SK-N-SH (cell line): ENCODE data around the gene IGSF9. TPM values are rescaled to one million over a fixed set of nuclear protein-coding genes. Genes with fewer than 3 reads are reported as not detected.
"Not testable (repeated sequence)": the region's sequence is repeated elsewhere in the genome, so short reads cannot be mapped to it uniquely, and the experiment has no call there.

Experiments used
- CTCF ChIA-PET: fragments of 300-600, 350-600 bp; formaldehyde crosslinking; extraction: SDS; loops from one replicate; lab custom pipeline; 2021; lab: Yijun Ruan, JAX
- POLR2A ChIA-PET: fragments of 350-600 bp; sonication (Branson Sonifier 250); formaldehyde crosslinking; extraction: SDS; loops from one replicate; lab custom pipeline; 2020; ENCODE audit warnings: antibody characterized with exemption, inconsistent platforms; lab: Yijun Ruan, JAX
- DNase-seq: peaks from one replicate; pipeline ENCODE4 v3.0.0; 2012
- H2AFZ ChIP-seq: fragments of 200-600 bp; sonication (generic); 2 replicates; pipeline ENCODE4 v1.8.1; 2016; ENCODE audit warnings: antibody characterized with exemption, mild to moderate bottlenecking, low read depth
- H3F3A ChIP-seq: fragments of 200-600 bp; sonication (generic); replicated peaks from 2 replicates; pipeline ENCODE3; 2016; ENCODE audit warnings: antibody characterized with exemption, mild to moderate bottlenecking; ENCODE audit not compliant: insufficient read depth
- H3K27ac ChIP-seq, 2 experiments: fragments of 200-500 bp in 1 of 2; fragments of 200-600 bp in 1 of 2; sonication (Bioruptor generic) in 1 of 2; sonication (generic), shearing (Covaris generic) in 1 of 2; 2 replicates each; pipeline versions ENCODE4 v1.5.1 to v1.6.1; 2014 to 2016; ENCODE audit warnings: low read depth in 2 of 2, inconsistent platforms in 1 of 2, low read length in 1 of 2, mild to moderate bottlenecking in 1 of 2, mixed read lengths in 1 of 2
- H3K27me3 ChIP-seq: fragments of 200-600 bp; sonication (generic), shearing (Covaris generic); 2 replicates; pipeline ENCODE4 v1.6.1; 2016; ENCODE audit warnings: mixed run types; ENCODE audit not compliant: insufficient read depth
- H3K36me3 ChIP-seq, 2 experiments: fragments of 200-500 bp in 1 of 2; fragments of 200-600 bp in 1 of 2; sonication (Bioruptor generic) in 1 of 2; sonication (generic) in 1 of 2; replicated peaks in 1 of 2; 2 replicates each; pipeline versions ENCODE3 to v1.5.1; 2014 to 2016; ENCODE audit warnings: low read length in 1 of 2, mild to moderate bottlenecking in 1 of 2; ENCODE audit not compliant: insufficient read depth in 2 of 2, control insufficient read depth in 1 of 2
- H3K4me1 ChIP-seq, 2 experiments: fragments of 200-500 bp in 1 of 2; fragments of 200-600 bp in 1 of 2; sonication (Bioruptor generic) in 1 of 2; sonication (generic), shearing (Covaris generic) in 1 of 2; 2 replicates each; pipeline versions ENCODE4 v1.5.1 to v1.6.1; 2014 to 2016; ENCODE audit warnings: low read depth in 1 of 2, low read length in 1 of 2, mixed run types in 1 of 2; ENCODE audit not compliant: insufficient read depth in 2 of 2, control insufficient read depth in 1 of 2
- H3K4me2 ChIP-seq: fragments of 200-600 bp; sonication (generic), shearing (Covaris generic); 2 replicates; pipeline ENCODE4 v1.6.1; 2017; ENCODE audit warnings: mixed run types
- H3K4me3 ChIP-seq, 2 experiments: fragments of 200-500 bp in 1 of 2; fragments of 200-600 bp in 1 of 2; sonication (Bioruptor generic) in 1 of 2; sonication (generic), shearing (Covaris generic) in 1 of 2; 2 replicates each; pipeline versions ENCODE4 v1.5.1 to v1.8.1; 2014 to 2016; ENCODE audit warnings: low read depth in 2 of 2, inconsistent platforms in 1 of 2, low read length in 1 of 2, mild to moderate bottlenecking in 1 of 2, mixed read lengths in 1 of 2, moderate library complexity in 1 of 2
- H3K79me2 ChIP-seq: fragments of 200-600 bp; sonication (generic); 2 replicates; pipeline ENCODE4 v1.8.1; 2017; ENCODE audit warnings: mild to moderate bottlenecking; ENCODE audit not compliant: insufficient read depth
- H3K9ac ChIP-seq: fragments of 200-600 bp; sonication (generic); 2 replicates; pipeline ENCODE4 v1.6.1; 2017; ENCODE audit warnings: mixed run types
- H3K9me2 ChIP-seq: fragments of 200-600 bp; sonication (generic); 2 replicates; pipeline ENCODE4 v1.6.1; 2017; ENCODE audit warnings: mixed run types
- H3K9me3 ChIP-seq: fragments of 200-600 bp; sonication (generic); 2 replicates; pipeline ENCODE4 v1.6.1; 2017; ENCODE audit warnings: mixed run types, mild to moderate bottlenecking, moderate library complexity
- H4K20me1 ChIP-seq: fragments of 200-600 bp; sonication (generic); 2 replicates; pipeline ENCODE4 v1.6.1; 2017; ENCODE audit warnings: mild to moderate bottlenecking, mixed run types; ENCODE audit not compliant: insufficient read depth
- ELF1 ChIP-seq: IDR thresholded peaks from 2 replicates; pipeline ENCODE4 v1.4.0; 2012
- EP300 ChIP-seq, 2 experiments: IDR thresholded peaks; 2 replicates each; pipeline versions ENCODE4 v1.4.0 to v1.6.1; 2012; ENCODE audit warnings: borderline replicate concordance in 1 of 2, low read depth in 1 of 2, low read length in 1 of 2
- FOSL2 ChIP-seq: IDR thresholded peaks from 2 replicates; pipeline ENCODE4 v1.4.0; 2012; ENCODE audit warnings: low read depth, mild to moderate bottlenecking, moderate library complexity, borderline replicate concordance
- GATA2 ChIP-seq: sonication (generic); formaldehyde crosslinking; IDR thresholded peaks from 2 replicates; pipeline ENCODE4 v1.5.0; 2020; ENCODE audit warnings: mild to moderate bottlenecking, missing genetic modification reagents
- MEF2A ChIP-seq: IDR thresholded peaks from 2 replicates; pipeline ENCODE4 v1.4.0; 2012; ENCODE audit warnings: low read depth, borderline replicate concordance
- MXI1 ChIP-seq: IDR thresholded peaks from 2 replicates; pipeline ENCODE4 v1.6.1; 2012; ENCODE audit warnings: mild to moderate bottlenecking, low read depth, low read length, improper control_type of control experiment
- NFIC ChIP-seq: IDR thresholded peaks from 2 replicates; pipeline ENCODE4 v1.4.0; 2012; ENCODE audit warnings: borderline replicate concordance
- NRF1 ChIP-seq: IDR thresholded peaks from 2 replicates; pipeline ENCODE4 v1.6.1; 2012; ENCODE audit warnings: low read depth, mild to moderate bottlenecking, low read length
- RFX5 ChIP-seq: IDR thresholded peaks from 2 replicates; pipeline ENCODE4 v1.6.1; 2012; ENCODE audit warnings: mild to moderate bottlenecking, improper control_type of control experiment, low read length
- SIN3A ChIP-seq: IDR thresholded peaks from 2 replicates; pipeline ENCODE4 v1.6.1; 2012; ENCODE audit warnings: low read depth, mild to moderate bottlenecking, low read length, moderate library complexity, borderline replicate concordance
- TAF1 ChIP-seq: IDR thresholded peaks from 2 replicates; pipeline ENCODE4 v1.6.1; 2012; ENCODE audit warnings: low read depth, mild to moderate bottlenecking, low read length, moderate library complexity, borderline replicate concordance
- WGBS: methylation state at CpG from one replicate; pipeline ENCODE4 v1.1.6; 2017; ENCODE audit warnings: low lambda C conversion rate; 5-methylcytosine and 5-hydroxymethylcytosine counted together
- polyA plus RNA-seq, 3 experiments: library from polyadenylated mRNA; depleted of rRNA; stranded (reverse); fragments of >200 nt; gene quantifications; 2 replicates each; pipeline ENCODE4 v1.2.3, GENCODE V29; 2012
- TF ChIP-seq, protein P1 (sequence below): IDR thresholded peaks from 2 replicates; pipeline ENCODE4 v1.4.0; 2012; ENCODE audit warnings: low read depth, borderline replicate concordance
- TF ChIP-seq, protein P2 (sequence below): IDR thresholded peaks from 2 replicates; pipeline ENCODE4 v1.6.1; 2012; ENCODE audit warnings: mild to moderate bottlenecking, low read depth, low read length, moderate library complexity
- TF ChIP-seq, protein P3 (sequence below): fragments of 150-350 bp; IDR thresholded peaks from 2 replicates; pipeline ENCODE4 v1.6.1; 2017; ENCODE audit warnings: antibody characterized with exemption, low read length, low read depth, borderline replicate concordance
- TF ChIP-seq, protein P4 (sequence below): fragments of 150-350 bp; IDR thresholded peaks from 2 replicates; pipeline ENCODE4 v1.6.1; 2016; ENCODE audit warnings: mild to moderate bottlenecking, low read depth, low read length
- TF ChIP-seq, protein P5 (sequence below): IDR thresholded peaks from 2 replicates; pipeline ENCODE4 v1.4.0; 2012; ENCODE audit warnings: low read depth

IGSF9 gene
- polyA plus RNA-seq, 1 of the 3 experiments (the other 2 are of a cell fraction): 2.4 TPM

DNA sequence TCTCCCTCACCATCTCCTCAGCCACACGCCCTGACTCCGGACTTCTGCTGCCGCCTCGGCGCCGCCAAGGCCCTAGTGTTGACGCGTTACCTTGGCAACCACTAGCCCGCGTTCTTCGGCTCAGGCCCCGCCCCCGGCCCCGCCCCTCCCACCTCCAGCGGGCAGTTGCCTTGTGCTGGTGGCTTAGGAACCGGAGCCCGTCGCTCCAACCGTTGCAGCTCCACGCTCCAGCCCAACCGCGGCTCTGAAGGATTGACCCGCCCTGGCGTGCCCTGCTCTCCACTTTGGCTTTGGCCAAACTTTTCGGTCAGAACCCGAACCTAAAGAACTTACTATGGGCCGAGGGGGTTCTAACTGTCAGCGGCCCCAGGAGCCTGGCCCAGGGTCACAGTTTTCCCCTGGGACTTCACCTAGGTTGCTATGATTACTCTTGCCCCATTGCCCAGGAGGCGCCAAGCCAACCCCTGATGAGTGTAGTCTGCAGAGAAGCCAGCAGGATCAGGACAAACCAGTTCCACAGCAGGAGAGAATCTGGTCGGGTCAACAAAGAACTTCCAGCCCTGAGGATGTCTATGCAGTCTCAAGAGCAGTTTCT lies 45.2 kb downstream of the IGSF9 start, which contains the start of gene CFAP45:
CFAP45 (minus strand) TSS at position 80 of the 595 bp plus-strand sequence; CDS start at position 13, 67 bp downstream.
- no peak for DNase-seq
- H3K79me2 ChIP-seq: no peaks in the 10 kb centered on the region
- H3K9me2 ChIP-seq: no peaks in the 10 kb centered on the region
- H3K4me1 ChIP-seq: 0 out of 4 replicates have a peak, but pooled peaks cover 0 to 7% of the 10 kb centered on the region in 2 experiments
- no peak within 1 kb of the TSS for H3K9ac ChIP-seq
- H3K4me2 ChIP-seq: no peak within 1 kb of the TSS
- H3K9me3 ChIP-seq: no peaks in the 10 kb centered on the region
- CTCF ChIA-PET: interaction anchor here (0.9 to 1.7 kb wide), 4 partner anchors 9 to 106 kb away, joined by 3 to 5 read pairs (median 4); no protein-coding TSS in a partner anchor
- no peaks in the 10 kb centered on the region for H3F3A ChIP-seq
- 71% methylated on average over 30 of the region's 30 CpGs for WGBS
- no peak within 1 kb of the TSS for H2AFZ ChIP-seq
- no peak within 1 kb of the TSS for H3K27ac ChIP-seq
- no peaks in the 10 kb centered on the region for H4K20me1 ChIP-seq
- no peak within 1 kb of the TSS for H3K4me3 ChIP-seq
- POLR2A ChIA-PET: interaction anchor here (0.5 kb wide), 1 partner anchor 130 kb away, joined by 3 read pairs; no protein-coding TSS in a partner anchor
- no peaks in the 10 kb centered on the region for H3K27me3 ChIP-seq
- TF ChIP-seq NRF1 (no peak), MEF2A (no peak), GATA2 (CRISPR knock-in tag) (no peak), EP300 (IDR thresholded peaks at IDR 0.05; ENCODE audit: borderline replicate concordance in 1 of 2, low read depth in 1 of 2, low read length in 1 of 2) (no peak), FOSL2 (no peak), TAF1 (no peak), ELF1 (no peak), RFX5 (no peak), SIN3A (no peak), MXI1 (no peak), NFIC (no peak)
- TF ChIP-seq, protein P1, sequence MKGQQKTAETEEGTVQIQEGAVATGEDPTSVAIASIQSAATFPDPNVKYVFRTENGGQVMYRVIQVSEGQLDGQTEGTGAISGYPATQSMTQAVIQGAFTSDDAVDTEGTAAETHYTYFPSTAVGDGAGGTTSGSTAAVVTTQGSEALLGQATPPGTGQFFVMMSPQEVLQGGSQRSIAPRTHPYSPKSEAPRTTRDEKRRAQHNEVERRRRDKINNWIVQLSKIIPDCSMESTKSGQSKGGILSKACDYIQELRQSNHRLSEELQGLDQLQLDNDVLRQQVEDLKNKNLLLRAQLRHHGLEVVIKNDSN: no peak
- TF ChIP-seq, protein P2, sequence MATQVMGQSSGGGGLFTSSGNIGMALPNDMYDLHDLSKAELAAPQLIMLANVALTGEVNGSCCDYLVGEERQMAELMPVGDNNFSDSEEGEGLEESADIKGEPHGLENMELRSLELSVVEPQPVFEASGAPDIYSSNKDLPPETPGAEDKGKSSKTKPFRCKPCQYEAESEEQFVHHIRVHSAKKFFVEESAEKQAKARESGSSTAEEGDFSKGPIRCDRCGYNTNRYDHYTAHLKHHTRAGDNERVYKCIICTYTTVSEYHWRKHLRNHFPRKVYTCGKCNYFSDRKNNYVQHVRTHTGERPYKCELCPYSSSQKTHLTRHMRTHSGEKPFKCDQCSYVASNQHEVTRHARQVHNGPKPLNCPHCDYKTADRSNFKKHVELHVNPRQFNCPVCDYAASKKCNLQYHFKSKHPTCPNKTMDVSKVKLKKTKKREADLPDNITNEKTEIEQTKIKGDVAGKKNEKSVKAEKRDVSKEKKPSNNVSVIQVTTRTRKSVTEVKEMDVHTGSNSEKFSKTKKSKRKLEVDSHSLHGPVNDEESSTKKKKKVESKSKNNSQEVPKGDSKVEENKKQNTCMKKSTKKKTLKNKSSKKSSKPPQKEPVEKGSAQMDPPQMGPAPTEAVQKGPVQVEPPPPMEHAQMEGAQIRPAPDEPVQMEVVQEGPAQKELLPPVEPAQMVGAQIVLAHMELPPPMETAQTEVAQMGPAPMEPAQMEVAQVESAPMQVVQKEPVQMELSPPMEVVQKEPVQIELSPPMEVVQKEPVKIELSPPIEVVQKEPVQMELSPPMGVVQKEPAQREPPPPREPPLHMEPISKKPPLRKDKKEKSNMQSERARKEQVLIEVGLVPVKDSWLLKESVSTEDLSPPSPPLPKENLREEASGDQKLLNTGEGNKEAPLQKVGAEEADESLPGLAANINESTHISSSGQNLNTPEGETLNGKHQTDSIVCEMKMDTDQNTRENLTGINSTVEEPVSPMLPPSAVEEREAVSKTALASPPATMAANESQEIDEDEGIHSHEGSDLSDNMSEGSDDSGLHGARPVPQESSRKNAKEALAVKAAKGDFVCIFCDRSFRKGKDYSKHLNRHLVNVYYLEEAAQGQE: no peak
- TF ChIP-seq, protein P3, sequence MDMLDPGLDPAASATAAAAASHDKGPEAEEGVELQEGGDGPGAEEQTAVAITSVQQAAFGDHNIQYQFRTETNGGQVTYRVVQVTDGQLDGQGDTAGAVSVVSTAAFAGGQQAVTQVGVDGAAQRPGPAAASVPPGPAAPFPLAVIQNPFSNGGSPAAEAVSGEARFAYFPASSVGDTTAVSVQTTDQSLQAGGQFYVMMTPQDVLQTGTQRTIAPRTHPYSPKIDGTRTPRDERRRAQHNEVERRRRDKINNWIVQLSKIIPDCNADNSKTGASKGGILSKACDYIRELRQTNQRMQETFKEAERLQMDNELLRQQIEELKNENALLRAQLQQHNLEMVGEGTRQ: no peak
- TF ChIP-seq, protein P4, sequence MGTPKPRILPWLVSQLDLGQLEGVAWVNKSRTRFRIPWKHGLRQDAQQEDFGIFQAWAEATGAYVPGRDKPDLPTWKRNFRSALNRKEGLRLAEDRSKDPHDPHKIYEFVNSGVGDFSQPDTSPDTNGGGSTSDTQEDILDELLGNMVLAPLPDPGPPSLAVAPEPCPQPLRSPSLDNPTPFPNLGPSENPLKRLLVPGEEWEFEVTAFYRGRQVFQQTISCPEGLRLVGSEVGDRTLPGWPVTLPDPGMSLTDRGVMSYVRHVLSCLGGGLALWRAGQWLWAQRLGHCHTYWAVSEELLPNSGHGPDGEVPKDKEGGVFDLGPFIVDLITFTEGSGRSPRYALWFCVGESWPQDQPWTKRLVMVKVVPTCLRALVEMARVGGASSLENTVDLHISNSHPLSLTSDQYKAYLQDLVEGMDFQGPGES: no peak
- TF ChIP-seq, protein P5, sequence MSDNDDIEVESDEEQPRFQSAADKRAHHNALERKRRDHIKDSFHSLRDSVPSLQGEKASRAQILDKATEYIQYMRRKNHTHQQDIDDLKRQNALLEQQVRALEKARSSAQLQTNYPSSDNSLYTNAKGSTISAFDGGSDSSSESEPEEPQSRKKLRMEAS: no peak
- no peaks in the 10 kb centered on the region for H3K36me3 ChIP-seq

DNA sequence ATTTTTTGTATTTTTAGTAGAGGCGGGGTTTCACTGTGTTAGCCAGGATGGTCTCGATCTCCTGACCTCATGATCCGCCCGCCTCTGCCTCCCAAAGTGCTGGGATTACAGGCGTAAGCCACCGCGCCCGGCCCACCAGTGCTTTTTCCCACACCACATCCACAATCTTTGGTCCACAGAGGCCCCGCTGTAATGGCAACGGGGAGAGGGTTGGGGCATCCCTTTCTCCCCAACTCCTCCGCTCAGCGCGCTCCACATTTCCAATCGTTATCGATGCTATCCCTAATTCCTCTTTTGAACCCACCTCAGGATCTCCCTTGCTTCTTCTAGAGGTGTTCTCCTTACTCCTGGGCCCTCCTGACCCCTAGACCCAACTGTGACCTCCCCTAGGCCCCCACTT lies 45.8 kb downstream of the IGSF9 start:
- H3K9ac ChIP-seq, H3F3A ChIP-seq, DNase-seq, H3K27ac ChIP-seq, H3K36me3 ChIP-seq, H3K9me2 ChIP-seq, H4K20me1 ChIP-seq, H3K4me2 ChIP-seq, H3K9me3 ChIP-seq, H3K4me1 ChIP-seq, H3K79me2 ChIP-seq, H2AFZ ChIP-seq, POLR2A ChIA-PET, H3K27me3 ChIP-seq, H3K4me3 ChIP-seq: not testable (repeated sequence)
- CTCF ChIA-PET: interaction anchor here (1.5 to 1.7 kb wide), 2 partner anchors 9 to 106 kb away, joined by 5 read pairs; no protein-coding TSS in a partner anchor
- WGBS: 98% methylated on average over 13 of the region's 15 CpGs
